H54 (cell line): Measurements from ENCODE around the gene NKAIN4.
A peak's percentile ranks its signal among the peaks of the same experiment; 100 is the strongest.

Source experiments
- DNase-seq: peaks from one replicate; pipeline ENCODE4 v3.0.0; 2011; ENCODE audit warnings: low spot score, mixed read lengths; ENCODE audit not compliant: insufficient read length
- FAIRE-seq: peaks from 3 replicates; lab custom pipeline; 2011; peaks lifted over from hg19 to GRCh38; lab: Jason Lieb, UNC
- POLR2A ChIP-seq: IDR thresholded peaks from 2 replicates; pipeline ENCODE4 v1.6.1; 2011; ENCODE audit warnings: low read depth, mild to moderate bottlenecking, low read length

Gene NKAIN4

GRCh38 chr20:63292904-63293303 is 38.6 kb upstream of the NKAIN4 start, which contains the start of gene COL20A1:
Gene COL20A1, plus strand, starts transcription at chr20:63293186. Its CDS starts 1,922 bp downstream, at chr20:63295108.
- no peak for FAIRE-seq

GRCh38 chr20:63292292-63292701 is 38.0 kb upstream of the NKAIN4 start:
- no peak for TF ChIP-seq POLR2A
- FAIRE-seq (no peak), DNase-seq (no peak)

More at GRCh38 chr20:63292904-63293303, 38.6 kb upstream of the NKAIN4 start, which contains the start of gene COL20A1:
- DNase-seq, result no peak
- no peak for TF ChIP-seq POLR2A

- DNase-seq, result no peak
- no peak for FAIRE-seq
- no peak for TF ChIP-seq POLR2A
Observed at GRCh38 chr20:63291811-63292210, 37.5 kb upstream of the NKAIN4 start.

GRCh38 chr20:63290677-63291472 is 36.6 kb upstream of the NKAIN4 start:
- DNase-seq (peak; percentile 77), FAIRE-seq (no peak)
- no peak for TF ChIP-seq POLR2A

- DNase-seq (no peak), FAIRE-seq (no peak)
- no peak for TF ChIP-seq POLR2A
Observed at GRCh38 chr20:63290136-63290676, 35.9 kb upstream of the NKAIN4 start.

GRCh38 chr20:63289311-63290135 is 35.3 kb upstream of the NKAIN4 start:
- no peak for TF ChIP-seq POLR2A
- DNase-seq (no peak), FAIRE-seq (no peak)

- FAIRE-seq, result no peak
- TF ChIP-seq POLR2A, result no peak
- no peak for DNase-seq
Observed at GRCh38 chr20:63288581-63289251, 34.5 kb upstream of the NKAIN4 start.

GRCh38 chr20:63287697-63288580 is 33.7 kb upstream of the NKAIN4 start:
- no peak for DNase-seq
- no peak for TF ChIP-seq POLR2A

GRCh38 chr20:63286781-63287696 is 32.8 kb upstream of the NKAIN4 start:
- FAIRE-seq (no peak), DNase-seq (no peak)

More at GRCh38 chr20:63287697-63288580, 33.7 kb upstream of the NKAIN4 start:
- no peak for FAIRE-seq

GRCh38 chr20:63285636-63286615 is 31.7 kb upstream of the NKAIN4 start:
- FAIRE-seq, result no peak
- no peak for DNase-seq

More at GRCh38 chr20:63286781-63287696, 32.8 kb upstream of the NKAIN4 start:
- TF ChIP-seq POLR2A, result no peak

More at GRCh38 chr20:63285636-63286615, 31.7 kb upstream of the NKAIN4 start:
- no peak for TF ChIP-seq POLR2A
